ENCODE data around the gene ANAPC2. TPM values are rescaled to one million over a fixed set of nuclear protein-coding genes. Genes with fewer than 3 reads are reported as not detected.

The ANAPC2 gene
- total RNA-seq, 2 experiments from 2014 or later, result 34.8 to 90.4 TPM

GRCh38 chr9:137216188-137216965 lies 28.0 kb upstream of the ANAPC2 start:
- Histone ChIP-seq H3K27ac (ENCODE audit: low read depth, low read length, poor library complexity, severe bottlenecking) (no peak overlapping the region), H3K4me1 (ENCODE audit: insufficient read depth, low read length, poor library complexity, severe bottlenecking) (no peaks in the 10 kb centered on the region), H3K9me2 (ENCODE audit: insufficient read depth, low read length) (no peaks in the 10 kb centered on the region), H3K79me2 (ENCODE audit: insufficient read depth, low read depth, low read length) (no peaks in the 10 kb centered on the region), H3K36me3 (ENCODE audit: insufficient read depth, low read length) (peaks cover 51% of the 10 kb centered on the region; the same call in 1 of the 2 replicates), H4K20me1 (ENCODE audit: insufficient read depth, low read length) (no peaks in the 10 kb centered on the region), H3K4me2 (ENCODE audit: low read length) (no peak overlapping the region), H3K4me3 (ENCODE audit: low read depth, low read length, poor library complexity, severe bottlenecking) (no peak overlapping the region), H2AFZ (ENCODE audit: low read length) (no peak overlapping the region), H3K9me3 (ENCODE audit: low read length) (no peaks in the 10 kb centered on the region)
- ChIA-PET POLR2A (interaction anchor here (0.9 kb wide), 1 partner anchor 12 kb away, joined by 4 read pairs; no protein-coding TSS in a partner anchor), CTCF (ENCODE audit: unreplicated experiment) (no interaction called here)
- no peak for DNase-seq (ENCODE audit: low spot score)
- TF ChIP-seq CTCF (conservative IDR thresholded peaks at IDR 0.05; ENCODE audit: low read length), result no peak
- TF ChIP-seq EZH2phosphoT487 (IDR thresholded peaks at IDR 0.05; ENCODE audit: borderline replicate concordance, low read depth, low read length), result no peak
- no TSS peak for BruUV-seq (replicated peaks)
- intact Hi-C loops (cut with micrococcal nuclease; ENCODE audit: unreplicated experiment), result no loop called here

- Histone ChIP-seq H3K36me3 (ENCODE audit: insufficient read depth, low read length) (peaks cover 58% of the 10 kb centered on the region), H3K4me2 (ENCODE audit: low read length) (no peak overlapping the region), H3K9me2 (ENCODE audit: insufficient read depth, low read length) (no peaks in the 10 kb centered on the region), H4K20me1 (ENCODE audit: insufficient read depth, low read length) (no peaks in the 10 kb centered on the region), H3K4me3 (ENCODE audit: low read depth, low read length, poor library complexity, severe bottlenecking) (no peak overlapping the region), H3K4me1 (ENCODE audit: insufficient read depth, low read length, poor library complexity, severe bottlenecking) (no peaks in the 10 kb centered on the region), H3K79me2 (ENCODE audit: insufficient read depth, low read depth, low read length) (no peaks in the 10 kb centered on the region), H3K27ac (ENCODE audit: low read depth, low read length, poor library complexity, severe bottlenecking) (no peak overlapping the region), H2AFZ (ENCODE audit: low read length) (no peak overlapping the region), H3K9me3 (ENCODE audit: low read length) (no peaks in the 10 kb centered on the region)
- ChIA-PET CTCF (ENCODE audit: unreplicated experiment) (no interaction called here), POLR2A (interaction anchor here (0.9 kb wide), 1 partner anchor 11 kb away, joined by 4 read pairs; no protein-coding TSS in a partner anchor)
- TF ChIP-seq EZH2phosphoT487 (IDR thresholded peaks at IDR 0.05; ENCODE audit: borderline replicate concordance, low read depth, low read length), result no peak
- TF ChIP-seq CTCF (conservative IDR thresholded peaks at IDR 0.05; ENCODE audit: low read length), result no peak
- BruUV-seq (replicated peaks), result no TSS peak
- intact Hi-C loops (cut with micrococcal nuclease; ENCODE audit: unreplicated experiment), result no loop called here
- no peak for DNase-seq (ENCODE audit: low spot score)
Measured at GRCh38 chr9:137215196-137215986, 27.0 kb upstream of the ANAPC2 start.
